ENCODE data around the gene SCGN. TPM values are rescaled to one million over a fixed set of nuclear protein-coding genes. Genes with fewer than 3 reads are reported as not detected.

The SCGN gene
- total RNA-seq: under 1 TPM in 1 of 4 donors, not detected in 3; 0.30 TPM

GRCh38 chr6:25652007-25652515, at the start of gene SCGN:
Gene SCGN, plus strand, starts transcription at chr6:25652215. Its CDS starts 189 bp downstream, at chr6:25652404.
- intact Hi-C loops (cut with DNase I; ENCODE audit: low total_unique reads): no loop called here
- no peak for TF ChIP-seq POLR2A (IDR thresholded peaks at IDR 0.05)
- TF ChIP-seq CTCF (IDR thresholded peaks at IDR 0.05): no peak
- no peak within 1 kb of the TSS for H3K27ac ChIP-seq
- H3K27me3 ChIP-seq: peaks cover 0 to 9% of the 10 kb centered on the region in 2 donors
- no peak within 1 kb of the TSS for H3K4me3 ChIP-seq
- H3K9me3 ChIP-seq: no peaks in the 10 kb centered on the region
- DNase-seq: peak in 1 of 2 donors; percentile 25
- H3K4me1 ChIP-seq: no peaks in the 10 kb centered on the region
- no peaks in the 10 kb centered on the region for H3K36me3 ChIP-seq

GRCh38 chr6:25602674-25602982, 49.4 kb upstream of the SCGN start:
- intact Hi-C loops (cut with DNase I; ENCODE audit: low total_unique reads): no loop called here

GRCh38 chr6:25603251-25603650, 48.8 kb upstream of the SCGN start:
- Histone ChIP-seq H3K36me3 (no peaks in the 10 kb centered on the region), H3K4me3 (no peak overlapping the region), H3K27ac (no peak overlapping the region), H3K9me3 (no peaks in the 10 kb centered on the region), H3K4me1 (no peaks in the 10 kb centered on the region), H3K27me3 (no peaks in the 10 kb centered on the region)
- no peak for TF ChIP-seq CTCF (IDR thresholded peaks at IDR 0.05)
- no peak for TF ChIP-seq POLR2A (IDR thresholded peaks at IDR 0.05)
- DNase-seq: no peak
- intact Hi-C loops (cut with DNase I; ENCODE audit: low total_unique reads): no loop called here

More at GRCh38 chr6:25602674-25602982, 49.4 kb upstream of the SCGN start:
- H3K4me1 ChIP-seq: no peaks in the 10 kb centered on the region
- no peaks in the 10 kb centered on the region for H3K9me3 ChIP-seq
- DNase-seq: no peak
- no peak overlapping the region for H3K27ac ChIP-seq
- no peak overlapping the region for H3K4me3 ChIP-seq
- H3K36me3 ChIP-seq: no peaks in the 10 kb centered on the region
- H3K27me3 ChIP-seq: no peaks in the 10 kb centered on the region
- TF ChIP-seq POLR2A (IDR thresholded peaks at IDR 0.05) (no peak), CTCF (IDR thresholded peaks at IDR 0.05) (no peak)

GRCh38 chr6:25606151-25606550, 45.9 kb upstream of the SCGN start:
- Histone ChIP-seq H3K4me3 (no peak overlapping the region), H3K4me1 (no peaks in the 10 kb centered on the region), H3K9me3 (no peaks in the 10 kb centered on the region), H3K36me3 (no peaks in the 10 kb centered on the region), H3K27me3 (no peaks in the 10 kb centered on the region), H3K27ac (no peak overlapping the region)
- DNase-seq: no peak
- no peak for TF ChIP-seq POLR2A (IDR thresholded peaks at IDR 0.05)
- TF ChIP-seq CTCF (IDR thresholded peaks at IDR 0.05): no peak
- intact Hi-C loops (cut with DNase I; ENCODE audit: low total_unique reads): no loop called here

- no peak for TF ChIP-seq CTCF (IDR thresholded peaks at IDR 0.05)
- TF ChIP-seq POLR2A (IDR thresholded peaks at IDR 0.05): no peak
- intact Hi-C loops (cut with DNase I; ENCODE audit: low total_unique reads): no loop called here
- no peak for DNase-seq
Observed at GRCh38 chr6:25608558-25609174, 43.3 kb upstream of the SCGN start.

More at GRCh38 chr6:25608558-25609174, 43.3 kb upstream of the SCGN start:
- H3K27me3 ChIP-seq: no peaks in the 10 kb centered on the region
- no peaks in the 10 kb centered on the region for H3K4me1 ChIP-seq
- H3K27ac ChIP-seq: no peak overlapping the region
- H3K9me3 ChIP-seq: no peaks in the 10 kb centered on the region
- no peak overlapping the region for H3K4me3 ChIP-seq
- no peaks in the 10 kb centered on the region for H3K36me3 ChIP-seq
